Left lung (tissue), 14 donors: Measurements from ENCODE around the gene TFPI2. TPM values are rescaled to one million over a fixed set of nuclear protein-coding genes. Genes with fewer than 3 reads are reported as not detected.

Experiments used
- ATAC-seq: fragments of 200-7000 bp; cut with Tn5 transposase; one replicate; pipeline ENCODE4 v1.9.1; 2020; ENCODE audit warnings: moderate library complexity
- DNase-seq, 4 donors: peaks; one replicate each; pipeline ENCODE4 v3.0.0-alpha.2; 2013 to 2020
- H3K27ac ChIP-seq, 2 donors: fragments of 200-600 bp; sonication (generic) in 1 of 2; one replicate each; pipeline versions ENCODE4 v1.5.0 to v1.8.0; 2020 to 2021
- H3K27me3 ChIP-seq, 2 donors: fragments of 200-600 bp; sonication (generic) in 1 of 2; one replicate each; pipeline versions ENCODE4 v1.5.0 to v1.8.0; 2020 to 2021
- H3K36me3 ChIP-seq, 2 donors: fragments of 200-600 bp; sonication (generic) in 1 of 2; one replicate each; pipeline versions ENCODE4 v1.5.0 to v1.8.0; 2020 to 2021
- H3K4me1 ChIP-seq, 2 donors: fragments of 200-600 bp; one replicate each; pipeline ENCODE4 v1.8.0; 2021
- H3K4me3 ChIP-seq, 2 donors: fragments of 200-600 bp; sonication (generic) in 1 of 2; one replicate each; pipeline versions ENCODE4 v1.5.0 to v1.8.0; 2020 to 2021; ENCODE audit warnings: mild to moderate bottlenecking in 1 of 2
- H3K9me3 ChIP-seq, 2 donors: fragments of 200-600 bp; sonication (generic) in 1 of 2; one replicate each; pipeline versions ENCODE4 v1.5.0 to v1.8.0; 2020 to 2021
- CTCF ChIP-seq, 2 donors: fragments of 200-600 bp; sonication (generic) in 1 of 2; IDR thresholded peaks; one replicate each; pipeline versions ENCODE4 v1.5.0 to v1.8.0; 2021; ENCODE audit warnings: antibody characterized with exemption in 2 of 2
- intact Hi-C, 2 donors: fragments of 100-400 bp; cut with DNase I; formaldehyde crosslinking; loops; one replicate each; pipeline versions ENCODE4 v1.11.2 to v1.14.2; 2022
- long read RNA-seq, 12 donors: library from polyadenylated mRNA in 2 of 12; unstranded in 2 of 12; transcript quantifications; one replicate each; pipeline ENCODE4 v2.0.0 and lab custom pipeline, GENCODE V29; 2019 to 2026
- polyA plus RNA-seq, 6 donors: library from polyadenylated mRNA; unstranded; fragments of 120-200 nt; gene quantifications; one replicate each; pipeline ENCODE4 v1.2.1, GENCODE V29; 2013; ENCODE audit not compliant: insufficient read length in 6 of 6
- total RNA-seq, 2 donors: library from RNA; stranded (reverse); fragmentation: NEBNext Ultra II Directional; extraction: Animal tissue kit (Norgen Biotek cat#: 25700); gene quantifications; one replicate each; pipeline ENCODE4 v1.2.1, GENCODE V29; 2021
- donor health status: DM: no; HTN: yes; CAD: no.
- donor health status: DM: no; HTN: no; CAD: no.

The TFPI2 gene, protein sequence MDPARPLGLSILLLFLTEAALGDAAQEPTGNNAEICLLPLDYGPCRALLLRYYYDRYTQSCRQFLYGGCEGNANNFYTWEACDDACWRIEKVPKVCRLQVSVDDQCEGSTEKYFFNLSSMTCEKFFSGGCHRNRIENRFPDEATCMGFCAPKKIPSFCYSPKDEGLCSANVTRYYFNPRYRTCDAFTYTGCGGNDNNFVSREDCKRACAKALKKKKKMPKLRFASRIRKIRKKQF
- total RNA-seq (1 to 10 TPM; 4.5 to 9.0 TPM), polyA plus RNA-seq (10 to 100 TPM in 2 of 6 donors, 1 to 10 TPM in 4; 2.8 to 15.9 (median 7.1) TPM)
- long read RNA-seq, donor 1, transcript TFPI2-201 (5 exons, 2,445 nt) = major isoform, 14 of 511 reads
- long read RNA-seq, donor 1, partial matches to known transcripts = 497 of 511 reads
- long read RNA-seq, donor 1, other reads (novel, unspliced or antisense) = 0 of 511 reads
- long read RNA-seq, donor 2, transcript TFPI2-201 (5 exons, 2,445 nt) = major isoform, 5 of 5 reads
- long read RNA-seq, donor 2, partial matches to known transcripts = 0 of 5 reads
- long read RNA-seq, donor 2, other reads (novel, unspliced or antisense) = 0 of 5 reads
- long read RNA-seq, donor 3, partial matches to known transcripts = 0 of 2 reads
- long read RNA-seq, donor 3, other reads (novel, unspliced or antisense) = 0 of 2 reads
- long read RNA-seq, donor 4, transcript TFPI2-201 (5 exons, 2,445 nt) = major isoform, 14 of 18 reads
- long read RNA-seq, donor 4, partial matches to known transcripts = 4 of 18 reads
- long read RNA-seq, donor 4, other reads (novel, unspliced or antisense) = 0 of 18 reads
- long read RNA-seq, donor 5, partial matches to known transcripts = 0 of 2 reads
- long read RNA-seq, donor 5, other reads (novel, unspliced or antisense) = 0 of 2 reads
- long read RNA-seq, donor 6, partial matches to known transcripts = 0 of 2 reads
- long read RNA-seq, donor 6, other reads (novel, unspliced or antisense) = 0 of 2 reads
- long read RNA-seq, donor 7, partial matches to known transcripts = 0 of 2 reads
- long read RNA-seq, donor 7, other reads (novel, unspliced or antisense) = 0 of 2 reads
- long read RNA-seq, donor 8, transcript TFPI2-201 (5 exons, 2,445 nt) = major isoform, 8 of 8 reads
- long read RNA-seq, donor 8, partial matches to known transcripts = 0 of 8 reads
- long read RNA-seq, donor 8, other reads (novel, unspliced or antisense) = 0 of 8 reads
- long read RNA-seq, donor 9 = 0 reads
- long read RNA-seq, donor 10, transcript TFPI2-201 (5 exons, 2,445 nt) = major isoform, 5 of 5 reads
- long read RNA-seq, donor 10, partial matches to known transcripts = 0 of 5 reads
- long read RNA-seq, donor 10, other reads (novel, unspliced or antisense) = 0 of 5 reads
- long read RNA-seq, donor 11, partial matches to known transcripts = 0 of 2 reads
- long read RNA-seq, donor 11, other reads (novel, unspliced or antisense) = 0 of 2 reads
- long read RNA-seq, donor 12, transcript TFPI2-201 (5 exons, 2,445 nt) = major isoform, 5 of 5 reads
- long read RNA-seq, donor 12, partial matches to known transcripts = 0 of 5 reads
- long read RNA-seq, donor 12, other reads (novel, unspliced or antisense) = 0 of 5 reads

DNA sequence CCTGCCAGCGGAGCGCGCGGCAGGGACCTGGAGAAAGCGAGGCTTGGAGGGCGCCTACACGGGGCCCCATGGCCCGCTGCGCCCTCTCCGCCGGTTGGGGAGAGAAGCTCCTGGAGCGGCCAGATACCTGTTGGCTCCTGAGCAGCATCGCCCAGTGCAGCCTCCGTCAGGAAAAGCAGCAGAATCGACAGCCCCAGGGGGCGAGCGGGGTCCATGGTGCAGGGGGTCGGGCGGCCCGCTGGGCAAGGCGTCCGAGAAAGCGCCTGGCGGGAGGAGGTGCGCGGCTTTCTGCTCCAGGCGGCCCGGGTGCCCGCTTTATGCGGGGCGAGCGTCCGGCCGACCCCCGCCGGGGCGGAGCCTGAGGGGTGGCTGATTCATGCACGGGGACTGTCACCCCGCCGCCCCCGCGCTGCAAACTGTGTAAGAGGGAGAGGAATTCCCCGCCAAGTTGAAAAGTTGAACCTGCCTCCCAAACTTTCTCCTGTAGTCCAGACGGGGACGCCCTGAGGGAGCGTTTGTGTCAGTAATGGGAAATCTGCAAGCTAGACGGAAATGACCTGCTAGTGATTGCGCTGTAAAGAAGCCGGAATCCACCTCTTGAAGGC lies at the start of gene TFPI2:
Gene TFPI2, minus strand, starts transcription at position 290 of the 605 bp plus-strand sequence. Its CDS starts 75 bp downstream, at position 215.
- peak; percentile 81 for ATAC-seq
- Histone ChIP-seq H3K9me3 (no peaks in the 10 kb centered on the region), H3K27ac (no peak within 1 kb of the TSS), H3K27me3 (peaks cover 8 to 43% of the 10 kb centered on the region in 2 donors), H3K4me1 (peaks cover 0 to 2% of the 10 kb centered on the region in 2 donors), H3K4me3 (peak within 1 kb of the TSS; percentile 38 to 46), H3K36me3 (no peaks in the 10 kb centered on the region)
- intact Hi-C loops = no loop called here
- DNase-seq = peak in 2 of 4 donors; percentile 39 to 81
- no peak for TF ChIP-seq CTCF (IDR thresholded peaks at IDR 0.05)

DNA sequence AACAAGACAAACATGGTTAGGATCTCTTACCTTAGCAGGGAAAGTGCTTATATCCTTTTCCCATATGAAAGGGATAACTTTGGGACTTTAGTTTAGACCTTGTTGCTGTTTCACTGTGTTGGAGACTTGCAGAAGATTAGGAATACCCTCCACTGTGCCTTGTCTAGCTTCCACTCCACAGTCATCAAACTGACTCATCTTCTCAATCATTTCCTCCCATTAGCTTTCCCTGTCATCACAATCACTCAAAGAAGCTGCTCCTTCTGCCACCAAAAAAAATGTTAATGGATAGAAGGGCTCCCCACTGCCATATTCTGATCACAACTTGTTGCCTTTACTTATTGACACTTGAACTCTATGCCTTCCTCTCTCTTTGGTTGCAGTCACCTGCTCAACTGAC lies 47.7 kb upstream of the TFPI2 start:
- ATAC-seq (no peak), DNase-seq (no peak)
- H3K9me3 ChIP-seq = no peaks in the 10 kb centered on the region
- H3K36me3 ChIP-seq = no peaks in the 10 kb centered on the region
- no peak overlapping the region for H3K4me3 ChIP-seq
- TF ChIP-seq CTCF (IDR thresholded peaks at IDR 0.05) = no peak
- no peaks in the 10 kb centered on the region for H3K27me3 ChIP-seq
- intact Hi-C loops = no loop called here
- H3K4me1 ChIP-seq = no peaks in the 10 kb centered on the region
- H3K27ac ChIP-seq = no peak overlapping the region

DNA sequence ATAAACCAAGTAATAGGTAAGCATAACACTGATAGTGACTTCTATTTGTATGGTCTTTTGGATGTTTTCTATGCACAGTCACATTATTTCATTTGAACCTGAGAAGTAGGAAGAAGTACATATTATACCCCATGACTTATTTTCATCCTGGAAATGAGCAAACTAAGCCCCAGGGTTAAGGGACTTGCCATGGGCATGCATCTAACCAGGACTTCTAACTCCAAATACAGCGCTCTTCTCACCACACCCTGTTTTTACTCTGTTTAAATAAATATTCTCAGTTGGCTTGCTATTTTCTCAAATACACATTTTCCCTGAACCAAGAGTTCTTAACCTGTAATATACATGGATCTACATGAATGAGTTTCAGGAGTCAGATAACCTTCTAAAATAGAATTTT lies 47.3 kb upstream of the TFPI2 start:
- ATAC-seq (no peak), DNase-seq (no peak)
- H3K4me3 ChIP-seq = no peak overlapping the region
- no peaks in the 10 kb centered on the region for H3K27me3 ChIP-seq
- H3K36me3 ChIP-seq = no peaks in the 10 kb centered on the region
- H3K9me3 ChIP-seq = no peaks in the 10 kb centered on the region
- H3K27ac ChIP-seq = no peak overlapping the region
- no peaks in the 10 kb centered on the region for H3K4me1 ChIP-seq
- no peak for TF ChIP-seq CTCF (IDR thresholded peaks at IDR 0.05)
- intact Hi-C loops = no loop called here

DNA sequence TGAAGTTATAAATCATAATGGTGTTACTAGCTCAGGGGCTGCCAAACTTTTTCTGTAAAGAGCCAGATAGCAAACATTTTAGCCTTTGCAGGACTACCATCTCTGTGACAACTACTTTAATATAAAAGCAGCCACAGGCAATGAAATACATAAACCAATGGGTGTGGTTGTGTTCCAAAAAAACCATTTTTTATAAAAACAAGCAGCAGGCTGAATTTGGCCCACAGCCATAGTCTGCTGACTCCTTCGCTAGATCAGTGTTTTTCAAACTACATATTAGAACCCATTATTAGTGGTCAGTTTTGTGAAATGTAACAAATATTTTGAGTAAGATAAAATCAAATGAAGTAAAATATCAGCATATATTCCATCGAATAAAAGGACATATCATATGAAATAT lies 44.5 kb upstream of the TFPI2 start:
- Histone ChIP-seq H3K4me1 (no peaks in the 10 kb centered on the region), H3K27me3 (no peaks in the 10 kb centered on the region), H3K27ac (no peak overlapping the region), H3K4me3 (no peak overlapping the region), H3K36me3 (no peaks in the 10 kb centered on the region), H3K9me3 (no peaks in the 10 kb centered on the region)
- intact Hi-C loops = no loop called here
- DNase-seq (no peak), ATAC-seq (no peak)
- TF ChIP-seq CTCF (IDR thresholded peaks at IDR 0.05) = no peak
